ENCODE measurements around the gene CA11. TPM values are rescaled to one million over a fixed set of nuclear protein-coding genes. Genes with fewer than 3 reads are reported as not detected.

Gene CA11
- total RNA-seq, 1 donor from 2014 or later, result 7.8 TPM

DNA sequence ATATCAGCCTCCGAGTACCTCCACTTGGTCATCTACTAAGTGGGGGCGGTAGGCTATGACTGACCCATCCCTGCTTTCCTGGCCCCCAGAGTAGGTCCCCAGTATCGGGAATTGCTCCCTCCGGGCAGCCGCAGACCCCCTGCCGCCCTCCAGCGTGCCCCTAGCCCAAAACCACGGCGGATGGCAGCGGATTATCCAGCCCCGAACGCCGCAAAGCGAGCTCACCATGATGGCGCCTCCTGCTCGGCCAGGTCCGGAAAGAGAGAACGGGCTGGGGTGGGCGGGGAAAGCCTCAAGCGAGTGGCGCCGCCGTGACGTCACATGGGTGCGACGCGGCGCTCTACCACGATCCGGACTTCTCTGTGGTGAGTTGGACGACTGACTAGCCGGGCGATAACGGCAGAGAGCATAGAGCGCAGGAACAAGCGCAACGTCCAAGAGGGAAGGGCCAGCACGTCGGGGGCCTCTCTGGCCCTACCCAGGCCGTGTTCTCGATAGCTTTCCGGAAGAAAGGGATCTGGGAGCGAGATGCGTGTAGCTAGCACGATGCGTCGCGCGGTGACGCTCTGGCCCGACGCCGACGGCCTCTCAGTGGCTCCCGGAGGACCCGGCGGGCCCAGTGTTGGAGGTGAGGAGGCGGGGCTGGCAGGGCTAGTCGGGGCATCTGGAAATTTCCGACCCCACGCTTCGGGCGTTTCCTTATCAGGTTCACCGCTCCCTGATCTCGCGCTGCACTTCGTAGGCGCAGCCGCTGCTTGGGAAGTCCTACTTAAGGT is 26.9 kb downstream of the CA11 start, which contains the start of the genes RPL18 and SPHK2:
Gene RPL18 (minus strand): TSS at position 263 of the 776 bp plus-strand sequence. CDS start 35 bp downstream, at position 228.
Gene SPHK2 (plus strand): TSS at position 591 of the 776 bp plus-strand sequence. CDS start 1,009 bp downstream, outside the sequence.
- peaks cover 16% of the 10 kb centered on the region for H3K27me3 Mint-ChIP-seq (ENCODE audit: unreplicated experiment)
- no peaks in the 10 kb centered on the region for H3K36me3 Mint-ChIP-seq (ENCODE audit: unreplicated experiment)
- TF ChIP-seq CTCF (IDR thresholded peaks at IDR 0.05; ENCODE audit: partially characterized antibody, unreplicated experiment), result no peak
- H3K9me3 Mint-ChIP-seq (ENCODE audit: unreplicated experiment), result peaks cover 15% of the 10 kb centered on the region
- DNase-seq, result peak; percentile 95
- H3K27ac Mint-ChIP-seq (ENCODE audit: unreplicated experiment), result peak within 1 kb of the TSS; percentile 96
- peak within 1 kb of the TSS; percentile 95 for H3K4me3 Mint-ChIP-seq (ENCODE audit: unreplicated experiment)
- peaks cover 27% of the 10 kb centered on the region for H3K4me1 Mint-ChIP-seq (ENCODE audit: low read depth, unreplicated experiment)

GRCh38 chr19:48618278-48618915 is 27.6 kb downstream of the CA11 start:
- Mint-ChIP-seq H3K36me3 (ENCODE audit: unreplicated experiment) (no peaks in the 10 kb centered on the region), H3K4me3 (ENCODE audit: unreplicated experiment) (peak overlapping the region; percentile 95), H3K27me3 (ENCODE audit: unreplicated experiment) (peaks cover 11% of the 10 kb centered on the region), H3K9me3 (ENCODE audit: unreplicated experiment) (peaks cover 9% of the 10 kb centered on the region), H3K4me1 (ENCODE audit: low read depth, unreplicated experiment) (peaks cover 22% of the 10 kb centered on the region), H3K27ac (ENCODE audit: unreplicated experiment) (peak overlapping the region; percentile 96)
- DNase-seq, result no peak
- TF ChIP-seq CTCF (IDR thresholded peaks at IDR 0.05; ENCODE audit: partially characterized antibody, unreplicated experiment), result no peak

GRCh38 chr19:48617146-48617937 is 28.6 kb downstream of the CA11 start:
- H3K4me1 Mint-ChIP-seq (ENCODE audit: low read depth, unreplicated experiment), result peaks cover 18% of the 10 kb centered on the region
- no peak for DNase-seq
- TF ChIP-seq CTCF (IDR thresholded peaks at IDR 0.05; ENCODE audit: partially characterized antibody, unreplicated experiment), result no peak
- H3K4me3 Mint-ChIP-seq (ENCODE audit: unreplicated experiment), result peak overlapping the region; percentile 95
- H3K36me3 Mint-ChIP-seq (ENCODE audit: unreplicated experiment), result no peaks in the 10 kb centered on the region
- H3K27me3 Mint-ChIP-seq (ENCODE audit: unreplicated experiment), result peaks cover 7% of the 10 kb centered on the region
- H3K9me3 Mint-ChIP-seq (ENCODE audit: unreplicated experiment), result peaks cover 6% of the 10 kb centered on the region
- H3K27ac Mint-ChIP-seq (ENCODE audit: unreplicated experiment), result peak overlapping the region; percentile 96

DNA sequence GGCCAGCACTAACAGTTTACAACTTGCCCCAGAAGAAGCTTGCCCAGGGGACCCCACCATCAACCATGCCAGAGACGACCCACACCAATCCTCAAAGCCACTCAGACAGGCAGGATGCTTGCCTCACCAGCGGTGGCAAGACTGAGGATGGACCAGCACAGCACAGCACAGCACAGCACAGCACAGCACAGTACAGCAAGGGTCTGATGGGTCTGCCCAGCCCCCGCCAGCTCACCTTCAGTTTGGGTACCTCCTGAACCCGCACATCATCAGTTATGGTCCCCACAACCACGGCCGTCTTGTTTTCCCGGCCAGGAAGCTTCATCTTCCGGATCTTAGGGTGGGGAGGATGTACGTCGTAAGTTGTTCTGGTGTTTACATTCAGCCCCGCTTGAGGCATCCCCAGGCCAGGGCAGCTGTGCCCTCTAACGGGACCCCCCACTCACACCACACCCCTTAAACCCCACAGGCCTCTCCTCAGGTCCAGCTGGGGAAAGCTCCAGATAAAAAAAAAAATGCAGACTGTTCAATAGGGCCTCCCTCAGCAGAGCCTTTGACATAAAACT is 29.4 kb downstream of the CA11 start:
- H3K4me1 Mint-ChIP-seq (ENCODE audit: low read depth, unreplicated experiment), result peaks cover 13% of the 10 kb centered on the region
- H3K9me3 Mint-ChIP-seq (ENCODE audit: unreplicated experiment), result peaks cover 6% of the 10 kb centered on the region
- peaks cover 9% of the 10 kb centered on the region for H3K27me3 Mint-ChIP-seq (ENCODE audit: unreplicated experiment)
- no peak for DNase-seq
- no peaks in the 10 kb centered on the region for H3K36me3 Mint-ChIP-seq (ENCODE audit: unreplicated experiment)
- peak overlapping the region; percentile 12 for H3K27ac Mint-ChIP-seq (ENCODE audit: unreplicated experiment)
- H3K4me3 Mint-ChIP-seq (ENCODE audit: unreplicated experiment), result peak overlapping the region; percentile 95
- TF ChIP-seq CTCF (IDR thresholded peaks at IDR 0.05; ENCODE audit: partially characterized antibody, unreplicated experiment), result no peak

Data from glutamatergic neuron (in vitro differentiated cells).